Osteocyte (in vitro differentiated cells): ENCODE results near the gene CD1D. TPM values are rescaled to one million over a fixed set of nuclear protein-coding genes. Genes with fewer than 3 reads are reported as not detected.
A peak's percentile ranks its signal among the peaks of the same experiment; 100 is the strongest.

Experiments
- DNase-seq: peaks from one replicate; pipeline ENCODE4 v3.0.0; 2021; ENCODE audit warnings: mixed read lengths; ENCODE audit not compliant: unreplicated experiment; ENCODE audit errors: extremely low spot score
- H3K27ac Mint-ChIP-seq: one replicate; pipeline ENCODE4 v1.8.0; 2021; ENCODE audit warnings: mild to moderate bottlenecking, mixed read lengths; ENCODE audit not compliant: unreplicated experiment
- H3K27me3 Mint-ChIP-seq: one replicate; pipeline ENCODE4 v1.8.0; 2021; ENCODE audit warnings: mixed read lengths; ENCODE audit not compliant: unreplicated experiment
- H3K36me3 Mint-ChIP-seq: one replicate; pipeline ENCODE4 v1.8.0; 2021; ENCODE audit warnings: mixed read lengths; ENCODE audit not compliant: unreplicated experiment
- H3K4me1 Mint-ChIP-seq: one replicate; pipeline ENCODE4 v1.8.0; 2021; ENCODE audit warnings: mixed read lengths; ENCODE audit not compliant: unreplicated experiment
- H3K4me3 Mint-ChIP-seq: one replicate; pipeline ENCODE4 v1.8.0; 2021; ENCODE audit warnings: mild to moderate bottlenecking, moderate library complexity, mixed read lengths; ENCODE audit not compliant: unreplicated experiment
- H3K9me3 Mint-ChIP-seq: one replicate; pipeline ENCODE4 v1.8.0; 2021; ENCODE audit warnings: mixed read lengths; ENCODE audit not compliant: unreplicated experiment
- total RNA-seq: library from RNA; stranded (reverse); gene quantifications from 2 replicates; pipeline ENCODE4 v1.2.1, GENCODE V29; 2021
- TF ChIP-seq, protein P1 (sequence below): fragments of 200-600 bp; sonication (generic); IDR thresholded peaks from 2 replicates; pipeline ENCODE4 v1.5.0; 2021; ENCODE audit warnings: antibody characterized with exemption, mild to moderate bottlenecking, moderate library complexity

CD1D gene
- total RNA-seq, 1 donor from 2014 or later = not detected

DNA sequence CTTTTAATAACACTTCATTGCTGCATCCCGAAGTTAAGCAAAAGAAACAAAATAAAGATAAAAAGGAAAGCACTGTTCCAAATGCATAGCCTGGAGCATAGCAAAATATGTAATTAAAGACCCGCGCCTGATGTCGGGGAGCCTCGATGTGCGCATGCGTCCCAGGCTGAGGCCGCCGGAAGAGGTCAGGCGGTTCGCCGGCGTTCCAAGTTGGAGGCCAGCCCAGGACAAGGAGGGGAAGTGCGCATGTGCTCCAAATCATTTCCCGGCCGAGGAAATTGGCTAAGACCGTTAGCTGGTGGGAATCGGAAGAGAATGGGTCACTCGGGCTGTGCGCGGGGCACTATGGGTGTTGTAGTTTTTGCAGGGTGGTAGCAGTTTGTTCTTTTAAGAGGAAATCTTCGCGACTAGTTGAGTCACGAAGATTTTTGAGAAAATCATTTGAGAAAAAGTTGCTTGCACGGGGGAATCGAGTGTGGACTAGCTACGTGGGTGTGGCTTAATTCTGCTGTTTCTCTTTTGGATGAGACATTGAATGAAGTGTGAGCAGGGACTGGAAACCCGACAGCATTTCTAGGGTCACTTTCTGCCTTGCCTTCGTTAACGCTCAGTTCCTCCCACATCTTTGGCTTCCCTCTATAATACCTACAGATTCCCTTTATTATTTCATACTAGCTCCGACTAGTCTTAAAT lies 31.0 kb upstream of the CD1D start:
- Mint-ChIP-seq H3K4me3 (peak overlapping the region; percentile 76), H3K27me3 (peaks cover 34% of the 10 kb centered on the region), H3K9me3 (no peaks in the 10 kb centered on the region), H3K27ac (peak overlapping the region; percentile 62), H3K4me1 (peaks cover 30% of the 10 kb centered on the region), H3K36me3 (no peaks in the 10 kb centered on the region)
- DNase-seq = peak; percentile 96
- TF ChIP-seq, protein P1, sequence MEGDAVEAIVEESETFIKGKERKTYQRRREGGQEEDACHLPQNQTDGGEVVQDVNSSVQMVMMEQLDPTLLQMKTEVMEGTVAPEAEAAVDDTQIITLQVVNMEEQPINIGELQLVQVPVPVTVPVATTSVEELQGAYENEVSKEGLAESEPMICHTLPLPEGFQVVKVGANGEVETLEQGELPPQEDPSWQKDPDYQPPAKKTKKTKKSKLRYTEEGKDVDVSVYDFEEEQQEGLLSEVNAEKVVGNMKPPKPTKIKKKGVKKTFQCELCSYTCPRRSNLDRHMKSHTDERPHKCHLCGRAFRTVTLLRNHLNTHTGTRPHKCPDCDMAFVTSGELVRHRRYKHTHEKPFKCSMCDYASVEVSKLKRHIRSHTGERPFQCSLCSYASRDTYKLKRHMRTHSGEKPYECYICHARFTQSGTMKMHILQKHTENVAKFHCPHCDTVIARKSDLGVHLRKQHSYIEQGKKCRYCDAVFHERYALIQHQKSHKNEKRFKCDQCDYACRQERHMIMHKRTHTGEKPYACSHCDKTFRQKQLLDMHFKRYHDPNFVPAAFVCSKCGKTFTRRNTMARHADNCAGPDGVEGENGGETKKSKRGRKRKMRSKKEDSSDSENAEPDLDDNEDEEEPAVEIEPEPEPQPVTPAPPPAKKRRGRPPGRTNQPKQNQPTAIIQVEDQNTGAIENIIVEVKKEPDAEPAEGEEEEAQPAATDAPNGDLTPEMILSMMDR = no peak

DNA sequence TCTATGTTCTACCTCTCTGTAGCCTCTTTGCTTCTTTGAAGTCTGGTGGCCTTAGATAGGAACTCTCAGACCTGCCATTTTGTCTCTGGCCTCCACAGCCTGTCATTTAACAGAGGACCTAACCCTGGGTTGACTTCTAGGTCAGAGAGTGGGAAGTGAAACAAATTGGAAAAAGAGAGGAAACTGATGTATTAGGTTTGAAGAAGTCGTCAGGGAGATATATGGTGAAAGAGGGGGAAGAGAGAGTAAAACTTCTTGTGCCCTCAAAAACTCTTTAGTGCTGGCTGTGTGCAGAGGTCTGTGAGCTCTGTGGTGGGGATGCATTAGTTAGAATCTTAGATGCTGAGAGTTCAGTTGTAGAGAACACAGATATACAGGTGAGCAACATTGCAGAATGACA lies 30.2 kb upstream of the CD1D start:
- Mint-ChIP-seq H3K9me3 (no peaks in the 10 kb centered on the region), H3K36me3 (no peaks in the 10 kb centered on the region), H3K4me3 (peak overlapping the region; percentile 76), H3K27ac (no peak overlapping the region), H3K27me3 (peaks cover 39% of the 10 kb centered on the region), H3K4me1 (peaks cover 23% of the 10 kb centered on the region)
- DNase-seq = no peak
- TF ChIP-seq, protein P1 = no peak

DNA sequence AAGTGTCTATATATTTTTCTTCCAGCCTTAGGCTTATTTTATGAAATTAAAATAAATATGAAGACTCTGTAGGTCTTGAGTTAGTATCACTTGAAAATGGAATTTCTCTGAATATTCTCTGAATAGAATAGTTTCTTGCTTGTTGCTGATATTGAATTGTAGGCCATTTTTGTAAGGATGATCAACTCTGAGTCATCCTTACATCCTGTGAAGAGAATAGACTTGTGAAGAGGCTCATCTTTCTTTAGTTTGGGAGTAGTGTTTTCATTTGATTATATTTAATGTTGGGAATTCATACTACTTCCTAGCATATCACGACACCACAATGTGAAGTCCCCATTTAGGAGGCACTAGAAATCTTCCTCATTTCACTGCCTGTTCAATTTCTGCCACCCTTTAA lies 27.5 kb upstream of the CD1D start:
- no peak for DNase-seq
- no peaks in the 10 kb centered on the region for H3K9me3 Mint-ChIP-seq
- peaks cover 45% of the 10 kb centered on the region for H3K27me3 Mint-ChIP-seq

DNA sequence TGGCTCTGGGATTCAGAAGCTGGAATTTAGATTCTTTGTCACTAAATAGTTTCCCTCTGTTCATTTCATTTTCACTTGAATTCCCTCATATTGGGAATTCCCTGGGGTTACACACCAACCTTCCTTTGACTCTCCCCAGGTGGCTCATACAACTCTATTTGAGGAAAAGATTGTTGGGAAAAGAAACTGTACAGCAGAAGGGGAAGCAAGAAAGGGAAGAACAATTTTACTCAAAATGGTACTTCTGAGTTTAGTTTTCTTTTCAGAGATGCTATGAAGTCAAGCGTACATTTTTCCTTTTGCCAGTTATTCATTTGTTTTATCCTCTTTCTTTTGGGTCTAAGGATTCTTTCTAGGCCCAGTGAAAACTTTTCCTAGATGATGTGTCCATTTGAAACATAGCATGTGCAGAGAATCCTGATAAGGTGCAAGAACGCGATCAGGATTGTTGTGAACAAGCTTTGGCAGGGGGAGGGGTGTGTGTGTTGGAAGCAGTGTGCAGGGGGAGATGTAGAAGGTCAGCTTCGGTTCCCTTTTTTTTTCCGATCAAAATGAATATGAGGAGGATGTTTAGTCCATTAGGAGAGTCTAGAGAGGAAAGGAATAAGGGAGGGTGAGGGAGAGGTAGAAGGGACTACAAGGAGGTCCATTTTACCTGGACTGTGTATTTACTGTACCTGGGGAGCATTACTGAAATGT lies 26.8 kb upstream of the CD1D start:
- DNase-seq = no peak
- peaks cover 13% of the 10 kb centered on the region for H3K4me1 Mint-ChIP-seq

More for the DNA sequence above, 27.5 kb upstream of the CD1D start:
- H3K27ac Mint-ChIP-seq = no peak overlapping the region
- H3K4me3 Mint-ChIP-seq = no peak overlapping the region
- TF ChIP-seq, protein P1 = no peak
- no peaks in the 10 kb centered on the region for H3K36me3 Mint-ChIP-seq
- peaks cover 15% of the 10 kb centered on the region for H3K4me1 Mint-ChIP-seq

DNA sequence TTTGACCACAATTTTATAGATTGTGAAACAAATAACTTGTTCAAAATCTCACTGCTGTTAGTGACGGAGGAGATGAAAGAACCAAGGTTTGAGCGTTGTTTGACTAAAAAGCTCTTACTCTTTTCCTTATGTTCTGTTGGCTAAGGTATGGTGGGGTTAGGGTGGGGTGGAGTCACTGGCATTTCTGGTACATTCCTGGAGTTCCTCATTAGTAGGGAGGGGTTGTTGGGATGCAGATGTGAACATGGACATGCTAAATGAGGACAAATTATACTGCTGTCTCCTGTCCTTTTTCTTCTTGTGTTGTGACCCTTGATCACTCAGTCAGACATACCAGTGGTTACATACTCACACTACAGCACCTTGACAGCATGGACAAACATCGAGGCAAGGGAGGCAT lies 26.2 kb upstream of the CD1D start:
- no peaks in the 10 kb centered on the region for H3K36me3 Mint-ChIP-seq
- no peak overlapping the region for H3K4me3 Mint-ChIP-seq
- no peaks in the 10 kb centered on the region for H3K9me3 Mint-ChIP-seq
- H3K27me3 Mint-ChIP-seq = peaks cover 50% of the 10 kb centered on the region
- H3K4me1 Mint-ChIP-seq = peaks cover 7% of the 10 kb centered on the region
- no peak overlapping the region for H3K27ac Mint-ChIP-seq
- DNase-seq = no peak
- TF ChIP-seq, protein P1 = no peak

More for the DNA sequence above, 26.8 kb upstream of the CD1D start:
- H3K9me3 Mint-ChIP-seq = no peaks in the 10 kb centered on the region
- TF ChIP-seq, protein P1 = no peak
- H3K4me3 Mint-ChIP-seq = no peak overlapping the region
- H3K27me3 Mint-ChIP-seq = peaks cover 48% of the 10 kb centered on the region
- H3K27ac Mint-ChIP-seq = no peak overlapping the region
- H3K36me3 Mint-ChIP-seq = no peaks in the 10 kb centered on the region
